A673 (cell line): ENCODE data around the gene FAM210A. TPM values are rescaled to one million over a fixed set of nuclear protein-coding genes. Genes with fewer than 3 reads are reported as not detected.
A peak's percentile ranks its signal among the peaks of the same experiment; 100 is the strongest.

Experiments
- BruUV-seq: library from RNA; stranded (reverse); fragments of 400-500 nt; replicated peaks from 2 replicates; lab custom pipeline; 2021; lab: Mats Ljungman, UMichigan
- CTCF ChIA-PET: fragments of 300-600 bp; sonication (Branson Sonifier 250); formaldehyde crosslinking; loops from one replicate; lab custom pipeline; 2022; ENCODE audit warnings: antibody characterized with exemption; lab: Charles Lee
- POLR2A ChIA-PET: fragments of 300-600 bp; sonication (Branson Sonifier 250); formaldehyde crosslinking; loops from one replicate; lab custom pipeline; 2022; ENCODE audit warnings: antibody characterized with exemption; ENCODE audit not compliant: low non-redundant PET; lab: Charles Lee
- DNase-seq: peaks from one replicate; pipeline ENCODE4 v3.0.0-alpha.2; 2015; ENCODE audit warnings: low spot score
- H3K27ac ChIP-seq: fragments of 200-600 bp; sonication (generic); 2 replicates; pipeline ENCODE4 v1.5.1; 2016; ENCODE audit warnings: mixed run types, low read depth, mild to moderate bottlenecking, mixed read lengths, antibody characterized with exemption, low read length; ENCODE audit not compliant: poor library complexity, severe bottlenecking
- H3K27me3 ChIP-seq: fragments of 200-600 bp; sonication (generic); replicated peaks from 2 replicates; pipeline ENCODE4 v1.6.1; 2017; ENCODE audit warnings: mixed run types, low read depth, mild to moderate bottlenecking, mixed read lengths, antibody characterized with exemption, low read length; ENCODE audit not compliant: insufficient read depth, poor library complexity
- H3K36me3 ChIP-seq: fragments of 200-600 bp; sonication (generic); 2 replicates; pipeline ENCODE4 v1.6.1; 2016; ENCODE audit warnings: mixed run types, mild to moderate bottlenecking, mixed read lengths, antibody characterized with exemption, low read length; ENCODE audit not compliant: insufficient read depth, poor library complexity, severe bottlenecking
- H3K4me1 ChIP-seq: fragments of 200-600 bp; sonication (generic); 2 replicates; pipeline ENCODE4 v1.6.1; 2017; ENCODE audit warnings: mixed run types, mild to moderate bottlenecking, mixed read lengths, antibody characterized with exemption, low read length; ENCODE audit not compliant: insufficient read depth, poor library complexity, severe bottlenecking
- H3K4me3 ChIP-seq: fragments of 200-600 bp; sonication (generic); 2 replicates; pipeline ENCODE4 v1.5.1; 2016; ENCODE audit warnings: low read depth, mixed run types, mild to moderate bottlenecking, mixed read lengths, low read length; ENCODE audit not compliant: poor library complexity, severe bottlenecking
- H3K9me3 ChIP-seq: fragments of 200-600 bp; sonication (generic); 2 replicates; pipeline ENCODE4 v1.6.1; 2016; ENCODE audit warnings: mixed run types, low read depth, mild to moderate bottlenecking, mixed read lengths, antibody characterized with exemption, low read length; ENCODE audit not compliant: poor library complexity, severe bottlenecking
- EZH2 ChIP-seq: fragments of 200-600 bp; sonication (generic); IDR thresholded peaks from 2 replicates; pipeline ENCODE4 v1.6.1; 2017; ENCODE audit warnings: borderline replicate concordance, low read depth, mild to moderate bottlenecking, mixed read lengths, antibody characterized with exemption, low read length; ENCODE audit not compliant: poor library complexity, severe bottlenecking
- intact Hi-C: fragments of 100-400 bp; cut with micrococcal nuclease; formaldehyde crosslinking; loops from one replicate; pipeline ENCODE4 v1.10.0; 2022; ENCODE audit not compliant: unreplicated experiment
- total RNA-seq: library from RNA; stranded (reverse); gene quantifications from 2 replicates; pipeline ENCODE4 v1.2.3, GENCODE V29; 2021
- TF ChIP-seq, protein P1 (sequence below): fragments of 300-800, 200-600 bp; sonication (generic); conservative IDR thresholded peaks from 2 replicates; pipeline ENCODE4 v1.5.1; 2017; ENCODE audit warnings: low read depth, mild to moderate bottlenecking, antibody characterized with exemption, low read length, moderate library complexity, mixed read lengths

FAM210A gene
- total RNA-seq, 1 experiment from 2014 or later: 18.6 TPM

GRCh38 chr18:13616041-13616440, 110.3 kb downstream of the FAM210A start:
- ChIA-PET POLR2A (no interaction called here), CTCF (no interaction called here)
- H3K4me1 ChIP-seq: peaks cover 29% of the 10 kb centered on the region
- no TSS peak for BruUV-seq
- intact Hi-C loops: no loop called here
- H3K4me3 ChIP-seq: no peak overlapping the region
- H3K36me3 ChIP-seq: no peaks in the 10 kb centered on the region
- no peak for DNase-seq
- H3K27me3 ChIP-seq: peaks cover 24% of the 10 kb centered on the region
- no peak for TF ChIP-seq EZH2
- TF ChIP-seq, protein P1, sequence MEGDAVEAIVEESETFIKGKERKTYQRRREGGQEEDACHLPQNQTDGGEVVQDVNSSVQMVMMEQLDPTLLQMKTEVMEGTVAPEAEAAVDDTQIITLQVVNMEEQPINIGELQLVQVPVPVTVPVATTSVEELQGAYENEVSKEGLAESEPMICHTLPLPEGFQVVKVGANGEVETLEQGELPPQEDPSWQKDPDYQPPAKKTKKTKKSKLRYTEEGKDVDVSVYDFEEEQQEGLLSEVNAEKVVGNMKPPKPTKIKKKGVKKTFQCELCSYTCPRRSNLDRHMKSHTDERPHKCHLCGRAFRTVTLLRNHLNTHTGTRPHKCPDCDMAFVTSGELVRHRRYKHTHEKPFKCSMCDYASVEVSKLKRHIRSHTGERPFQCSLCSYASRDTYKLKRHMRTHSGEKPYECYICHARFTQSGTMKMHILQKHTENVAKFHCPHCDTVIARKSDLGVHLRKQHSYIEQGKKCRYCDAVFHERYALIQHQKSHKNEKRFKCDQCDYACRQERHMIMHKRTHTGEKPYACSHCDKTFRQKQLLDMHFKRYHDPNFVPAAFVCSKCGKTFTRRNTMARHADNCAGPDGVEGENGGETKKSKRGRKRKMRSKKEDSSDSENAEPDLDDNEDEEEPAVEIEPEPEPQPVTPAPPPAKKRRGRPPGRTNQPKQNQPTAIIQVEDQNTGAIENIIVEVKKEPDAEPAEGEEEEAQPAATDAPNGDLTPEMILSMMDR: no peak
- no peak overlapping the region for H3K27ac ChIP-seq
- H3K9me3 ChIP-seq: no peaks in the 10 kb centered on the region

- intact Hi-C loops: no loop called here
- DNase-seq: peak; percentile 4
- POLR2A ChIA-PET: no interaction called here
- Histone ChIP-seq H3K9me3 (no peaks in the 10 kb centered on the region), H3K27ac (no peak overlapping the region), H3K36me3 (no peaks in the 10 kb centered on the region), H3K4me1 (peaks cover 33% of the 10 kb centered on the region), H3K27me3 (peaks cover 24% of the 10 kb centered on the region), H3K4me3 (no peak overlapping the region)
- no TSS peak for BruUV-seq
- TF ChIP-seq, protein P1: no peak
- no peak for TF ChIP-seq EZH2
- CTCF ChIA-PET: no interaction called here
These were observed 110.9 kb downstream of the FAM210A start for GRCh38 chr18:13615432-13615861.

DNA sequence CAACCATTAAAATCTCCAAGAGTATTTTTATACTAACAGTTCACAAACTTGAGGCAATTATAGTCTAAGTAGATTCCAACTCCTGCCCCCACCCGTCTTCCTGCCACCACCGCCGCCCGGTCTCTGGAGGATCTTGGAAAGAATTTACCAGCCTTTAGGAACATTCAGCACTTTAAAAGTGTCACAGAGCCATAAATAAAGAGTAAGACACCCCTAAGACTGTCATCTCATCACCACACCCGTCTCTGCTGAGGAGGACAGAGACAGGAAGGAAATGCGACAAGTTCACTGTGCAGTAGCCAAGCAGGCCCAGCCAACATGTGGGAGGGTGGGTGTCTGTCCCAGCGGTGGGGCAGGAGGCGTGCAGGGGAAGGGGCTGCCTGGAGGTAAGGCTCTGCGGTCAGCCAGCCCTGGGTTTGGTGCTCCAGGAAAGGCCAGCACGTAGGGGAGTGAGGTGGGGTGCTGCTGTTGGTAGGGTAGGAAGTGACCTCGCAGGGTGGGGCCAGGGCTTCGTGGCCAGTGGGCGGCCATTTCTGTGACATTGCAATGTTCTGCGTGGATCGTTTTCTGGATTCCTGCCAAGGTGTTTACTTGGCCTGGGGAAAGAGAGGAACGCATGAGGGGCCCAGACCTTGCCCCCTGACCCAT, 111.6 kb downstream of the FAM210A start:
- Histone ChIP-seq H3K27me3 (peaks cover 24% of the 10 kb centered on the region), H3K4me3 (no peak overlapping the region), H3K36me3 (no peaks in the 10 kb centered on the region), H3K9me3 (no peaks in the 10 kb centered on the region), H3K4me1 (peaks cover 33% of the 10 kb centered on the region), H3K27ac (no peak overlapping the region)
- ChIA-PET CTCF (interaction anchor here (0.6 kb wide), 1 partner anchor 125 kb away, joined by 3 read pairs; no protein-coding TSS in a partner anchor), POLR2A (no interaction called here)
- DNase-seq: peak; percentile 74
- BruUV-seq: no TSS peak
- intact Hi-C loops: no loop called here
- TF ChIP-seq EZH2: no peak
- TF ChIP-seq, protein P1: no peak
